Measurements from ENCODE around the gene DGKG. TPM values are rescaled to one million over a fixed set of nuclear protein-coding genes. Genes with fewer than 3 reads are reported as not detected.

Gene DGKG
- total and polyA plus RNA-seq, 2 of the 8 experiments (the other 6 are each of a cell fraction or from before 2014, with no cell fraction given), result 0.30 to 0.48 TPM

GRCh38 chr3:186213946-186214345 lies 148.1 kb downstream of the DGKG start:
- no peak overlapping the region for H3K27ac ChIP-seq (ENCODE audit: low read depth, low read length)
- DNase-seq (ENCODE audit: low read depth in 1 of 2, low spot score in 2 of 2) (no peak), FAIRE-seq (no peak)
- no peak overlapping the region for H4K5ac ChIP-seq (ENCODE audit: insufficient read length, low read depth, low read length)
- POLR2A ChIA-PET (ENCODE audit: partially characterized antibody), result interaction anchor here (0.7 kb wide), 1 partner anchor 110 kb away, joined by 3 read pairs; no protein-coding TSS in a partner anchor
- CTCF ChIA-PET (ENCODE audit: partially characterized antibody), result interaction anchor here (1.0 kb wide), 1 partner anchor 29 kb away, joined by 3 read pairs; no protein-coding TSS in a partner anchor
- H2BK5ac ChIP-seq (ENCODE audit: low read depth, low read length), result no peak overlapping the region
- H3K18ac ChIP-seq (ENCODE audit: extremely low read depth, low read length), result no peak overlapping the region
- no peak overlapping the region for H3K14ac ChIP-seq (ENCODE audit: insufficient read length)
- H3K27me3 ChIP-seq (replicated peaks in 1 of 4; ENCODE audit: control insufficient read depth in 3 of 4, extremely low read depth in 1 of 4, insufficient read depth in 3 of 4, low read length in 3 of 4), result no peaks in the 10 kb centered on the region
- H3K36me3 ChIP-seq (ENCODE audit: control insufficient read depth in 2 of 4, insufficient read depth in 4 of 4, low read length in 3 of 4), result no peaks in the 10 kb centered on the region
- H3K9me3 ChIP-seq (ENCODE audit: insufficient read depth in 2 of 2, low read depth in 1 of 2, low read length in 1 of 2), result no peaks in the 10 kb centered on the region
- H4K20me1 ChIP-seq (replicated peaks in 1 of 2; ENCODE audit: control insufficient read depth in 1 of 2, insufficient read depth in 2 of 2, low read length in 2 of 2), result no peaks in the 10 kb centered on the region
- H3K4ac ChIP-seq (replicated peaks; ENCODE audit: insufficient read length, low read depth, low read length), result no peak overlapping the region
- WGBS, 2 experiments (ENCODE audit: extremely low coverage in 1 of 2, insufficient coverage in 1 of 2, insufficient read length in 1 of 2, insufficient replicate concordance in 2 of 2, low coverage in 1 of 2, low lambda C conversion rate in 2 of 2, missing lambda C conversion rate in 1 of 2), result 92% methylated on average over 4 of the region's 4 CpGs; no CpG with 5 or more reads in 1 of the 2 experiments
- no peak overlapping the region for H2BK120ac ChIP-seq (replicated peaks; ENCODE audit: low read depth, low read length)
- no peak overlapping the region for H2BK20ac ChIP-seq (ENCODE audit: low read length)
- no peak overlapping the region for H3K23ac ChIP-seq (ENCODE audit: insufficient read length)
- H3K56ac ChIP-seq (replicated peaks; ENCODE audit: insufficient read length, low read depth, low read length), result no peak overlapping the region
- no peak overlapping the region for H4K91ac ChIP-seq (replicated peaks; ENCODE audit: insufficient read length, low read length)
- H3K4me2 ChIP-seq (ENCODE audit: insufficient read depth in 1 of 2, low read depth in 2 of 2, low read length in 2 of 2), result no peak overlapping the region
- no peak overlapping the region for H2AK5ac ChIP-seq (ENCODE audit: low read depth, low read length)
- H4K8ac ChIP-seq (ENCODE audit: extremely low read depth, insufficient read depth, low read length), result no peak overlapping the region
- H3K4me1 ChIP-seq (replicated peaks in 1 of 4; ENCODE audit: control insufficient read depth in 3 of 4, insufficient read depth in 4 of 4, low read length in 3 of 4), result peaks cover 0 to 13% (median 10%) of the 10 kb centered on the region in 4 experiments; a peak in 5 of 7 replicates
- no peaks in the 10 kb centered on the region for H3K23me2 ChIP-seq (ENCODE audit: low read depth, low read length)
- no peaks in the 10 kb centered on the region for H3K79me1 ChIP-seq (ENCODE audit: low read depth, low read length)
- no peaks in the 10 kb centered on the region for H3K79me2 ChIP-seq (ENCODE audit: control insufficient read depth in 1 of 2, insufficient read depth in 2 of 2, low read length in 2 of 2)
- no peak overlapping the region for H3K9ac ChIP-seq (replicated peaks in 1 of 4; ENCODE audit: extremely low read depth in 1 of 4, low read depth in 3 of 4, low read length in 3 of 4)
- H3K4me3 ChIP-seq (ENCODE audit: extremely low read depth in 1 of 4, insufficient read depth in 2 of 4, low read depth in 3 of 4, low read length in 4 of 4), result no peak overlapping the region
- no peak overlapping the region for H2AFZ ChIP-seq (ENCODE audit: low read length)
- H2BK12ac ChIP-seq (ENCODE audit: low read depth, low read length), result no peak overlapping the region
- H2BK15ac ChIP-seq (ENCODE audit: low read length), result no peak overlapping the region
- TF ChIP-seq SAP30 (IDR thresholded peaks at IDR 0.05; ENCODE audit: insufficient read depth, insufficient replicate concordance, low read length) (no peak), HDAC2 (IDR thresholded peaks at IDR 0.05; ENCODE audit: borderline replicate concordance in 1 of 2, low read depth in 2 of 2, low read length in 2 of 2) (no peak), SUZ12 (IDR thresholded peaks at IDR 0.05; ENCODE audit: low read length) (no peak), TCF12 (IDR thresholded peaks at IDR 0.05; ENCODE audit: low read depth, low read length) (no peak), GTF2F1 (IDR thresholded peaks at IDR 0.05; ENCODE audit: borderline replicate concordance, low read depth, low read length) (no peak), EZH2 (IDR thresholded peaks at IDR 0.05; ENCODE audit: low read depth, low read length, severe bottlenecking) (no peak), NANOG (IDR thresholded peaks at IDR 0.05; ENCODE audit: insufficient read depth, low read depth, low read length, poor library complexity, severe bottlenecking) (no peak), MAX (IDR thresholded peaks at IDR 0.05) (no peak), KDM4A (IDR thresholded peaks at IDR 0.05; ENCODE audit: low read depth, low read length, severe bottlenecking) (no peak), E2F6 (IDR thresholded peaks at IDR 0.05) (no peak)
